GM06990 (cell line): ENCODE results near the gene UBXN6.

Experiments
- DNase-seq: peaks from one replicate; pipeline ENCODE4 v3.0.0-alpha.2; 2011; ENCODE audit not compliant: insufficient read length; ENCODE audit errors: extremely low read depth
- H3K27me3 ChIP-seq: replicated peaks from 2 replicates; pipeline ENCODE4 v1.6.0; 2011; ENCODE audit warnings: low read length; ENCODE audit not compliant: control insufficient read depth, insufficient read depth
- H3K36me3 ChIP-seq: 2 replicates; pipeline ENCODE4 v1.5.1; 2011; ENCODE audit warnings: low read length; ENCODE audit not compliant: control insufficient read depth, insufficient read depth
- H3K4me3 ChIP-seq: replicated peaks from 2 replicates; pipeline ENCODE4 v1.5.1; 2011; ENCODE audit warnings: low read depth, mild to moderate bottlenecking, control low read depth, low read length
- TF ChIP-seq, protein P1 (sequence below): IDR thresholded peaks from 2 replicates; pipeline ENCODE4 v1.5.1; 2011; ENCODE audit warnings: low read length, control low read depth, mild to moderate bottlenecking, inconsistent platforms; ENCODE audit not compliant: insufficient read depth, poor library complexity, severe bottlenecking

Gene UBXN6

GRCh38 chr19:4429771-4430171 lies 27.8 kb downstream of the UBXN6 start:
- no peak overlapping the region for H3K4me3 ChIP-seq
- TF ChIP-seq, protein P1, sequence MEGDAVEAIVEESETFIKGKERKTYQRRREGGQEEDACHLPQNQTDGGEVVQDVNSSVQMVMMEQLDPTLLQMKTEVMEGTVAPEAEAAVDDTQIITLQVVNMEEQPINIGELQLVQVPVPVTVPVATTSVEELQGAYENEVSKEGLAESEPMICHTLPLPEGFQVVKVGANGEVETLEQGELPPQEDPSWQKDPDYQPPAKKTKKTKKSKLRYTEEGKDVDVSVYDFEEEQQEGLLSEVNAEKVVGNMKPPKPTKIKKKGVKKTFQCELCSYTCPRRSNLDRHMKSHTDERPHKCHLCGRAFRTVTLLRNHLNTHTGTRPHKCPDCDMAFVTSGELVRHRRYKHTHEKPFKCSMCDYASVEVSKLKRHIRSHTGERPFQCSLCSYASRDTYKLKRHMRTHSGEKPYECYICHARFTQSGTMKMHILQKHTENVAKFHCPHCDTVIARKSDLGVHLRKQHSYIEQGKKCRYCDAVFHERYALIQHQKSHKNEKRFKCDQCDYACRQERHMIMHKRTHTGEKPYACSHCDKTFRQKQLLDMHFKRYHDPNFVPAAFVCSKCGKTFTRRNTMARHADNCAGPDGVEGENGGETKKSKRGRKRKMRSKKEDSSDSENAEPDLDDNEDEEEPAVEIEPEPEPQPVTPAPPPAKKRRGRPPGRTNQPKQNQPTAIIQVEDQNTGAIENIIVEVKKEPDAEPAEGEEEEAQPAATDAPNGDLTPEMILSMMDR: no peak
- H3K27me3 ChIP-seq: no peaks in the 10 kb centered on the region
- H3K36me3 ChIP-seq: peaks cover 29% of the 10 kb centered on the region
- no peak for DNase-seq

DNA sequence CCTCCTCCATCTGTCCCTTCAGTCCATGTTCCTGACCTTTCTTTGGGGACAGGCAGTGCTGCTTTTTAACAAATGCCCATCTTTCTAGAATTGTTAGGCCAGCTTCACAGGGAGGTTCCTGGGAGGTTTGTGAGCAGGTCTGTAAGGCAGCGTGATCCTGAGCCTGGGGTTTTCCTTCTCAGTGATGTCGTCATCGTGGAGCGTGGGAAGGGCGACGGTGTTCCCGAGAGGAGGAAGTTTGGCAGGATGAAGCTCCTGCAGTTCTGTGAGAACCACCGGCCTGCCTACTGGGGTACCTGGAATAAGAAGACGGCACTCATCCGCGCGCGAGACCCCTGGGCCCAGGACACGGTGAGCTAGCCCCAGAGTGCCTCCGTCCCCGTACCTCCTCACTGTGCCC lies 28.3 kb downstream of the UBXN6 start:
- Histone ChIP-seq H3K27me3 (no peaks in the 10 kb centered on the region), H3K36me3 (peaks cover 27% of the 10 kb centered on the region), H3K4me3 (no peak overlapping the region)
- no peak for DNase-seq
- TF ChIP-seq, protein P1: no peak

DNA sequence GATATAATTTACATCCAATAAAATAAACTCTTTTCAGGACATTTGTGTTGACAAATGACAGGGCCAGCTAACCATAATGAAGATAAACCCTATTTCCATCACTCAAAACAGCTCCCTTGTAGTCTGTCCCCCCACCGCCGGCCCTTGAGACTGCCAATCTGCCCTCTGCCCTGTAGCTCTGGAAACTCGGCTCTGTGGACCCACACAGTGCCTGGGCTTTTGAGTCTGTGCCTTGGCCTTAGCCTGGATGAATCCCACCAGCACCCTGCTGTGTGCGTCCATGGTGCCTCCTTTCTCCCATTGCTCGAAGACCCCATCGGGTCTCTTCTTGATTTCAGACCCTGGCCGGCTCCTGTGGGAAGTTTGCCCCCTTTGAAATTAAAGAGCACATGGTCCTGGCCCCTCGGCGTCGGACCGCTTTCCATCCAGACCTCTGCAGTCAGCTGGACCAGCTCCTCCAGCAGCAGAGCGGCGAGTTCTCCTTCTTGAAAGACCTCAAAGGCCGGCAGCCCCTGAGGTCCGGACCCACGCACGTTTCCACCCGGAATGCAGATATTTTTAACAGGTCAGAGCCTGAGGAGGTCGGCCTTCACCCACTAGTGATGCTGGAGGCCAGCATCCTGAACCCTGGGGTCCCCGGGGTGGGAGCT lies 29.1 kb downstream of the UBXN6 start:
- H3K27me3 ChIP-seq: no peaks in the 10 kb centered on the region
- no peak for DNase-seq
- no peak overlapping the region for H3K4me3 ChIP-seq
- peaks cover 27% of the 10 kb centered on the region for H3K36me3 ChIP-seq
- TF ChIP-seq, protein P1: no peak

GRCh38 chr19:4425537-4425936 lies 32.1 kb downstream of the UBXN6 start:
- DNase-seq: no peak
- TF ChIP-seq, protein P1: no peak
- Histone ChIP-seq H3K36me3 (peaks cover 22% of the 10 kb centered on the region), H3K27me3 (no peaks in the 10 kb centered on the region), H3K4me3 (no peak overlapping the region)

- H3K36me3 ChIP-seq: peaks cover 19% of the 10 kb centered on the region
- H3K27me3 ChIP-seq: no peaks in the 10 kb centered on the region
- TF ChIP-seq, protein P1: no peak
- DNase-seq: no peak
- H3K4me3 ChIP-seq: no peak overlapping the region
These were observed 34.0 kb downstream of the UBXN6 start for GRCh38 chr19:4423416-4424126.
